HG03039 (cell line): ENCODE results near the gene ADGB.
A peak's percentile ranks its signal among the peaks of the same experiment; 100 is the strongest.
"Not testable (repeated sequence)": the region's sequence is repeated elsewhere in the genome, so short reads cannot be mapped to it uniquely, and the experiment has no call there.

ENCODE experiments used
- ATAC-seq: cut with Tn5 transposase; IDR thresholded peaks from one replicate; pipeline ENCODE4 v1.9.1; 2021; ENCODE audit warnings: mild to moderate bottlenecking, moderate library complexity; ENCODE audit not compliant: unreplicated experiment

The ADGB gene

GRCh38 chr6:146741609-146742008 is 142.8 kb downstream of the ADGB start:
- no peak for ATAC-seq

DNA sequence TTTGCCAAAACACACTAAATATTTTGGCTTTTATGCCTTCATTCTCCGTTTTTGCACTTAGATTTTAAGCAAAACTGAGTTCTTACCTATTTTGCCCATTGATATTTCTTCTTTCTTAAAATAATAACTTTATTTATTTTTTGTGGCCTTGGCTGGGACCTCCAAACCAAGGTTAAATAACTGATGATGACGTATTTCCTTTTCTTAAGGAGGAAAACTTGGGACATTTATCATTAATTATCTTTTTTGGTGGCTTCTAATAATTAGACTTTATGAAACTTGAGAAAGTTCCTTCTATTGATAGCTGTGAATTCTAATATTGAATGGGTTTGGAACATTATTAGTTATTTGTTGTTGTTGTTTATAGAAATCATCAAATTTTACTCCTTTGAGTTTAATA is 154.5 kb downstream of the ADGB start:
- ATAC-seq: no peak

GRCh38 chr6:146767632-146768031 is 168.9 kb downstream of the ADGB start:
- ATAC-seq: no peak

DNA sequence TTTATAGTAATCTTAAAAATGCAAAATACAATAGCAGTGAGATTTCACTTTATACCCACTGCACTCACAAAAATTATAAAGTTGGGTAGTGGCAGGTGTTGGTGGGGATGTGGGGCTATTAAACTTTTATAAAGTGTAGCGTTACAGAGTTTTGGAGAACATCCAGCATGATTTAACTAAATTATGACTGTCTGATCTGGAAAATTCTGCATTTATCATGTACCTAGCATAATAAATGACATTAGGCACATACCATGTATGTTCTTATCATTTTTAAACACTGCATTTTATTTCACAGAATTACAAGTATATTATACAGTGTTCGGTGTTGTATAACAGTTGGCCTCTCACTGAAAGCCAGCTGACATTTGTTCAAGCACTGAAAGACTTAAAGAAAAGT is 169.9 kb downstream of the ADGB start:
- ATAC-seq: no peak

DNA sequence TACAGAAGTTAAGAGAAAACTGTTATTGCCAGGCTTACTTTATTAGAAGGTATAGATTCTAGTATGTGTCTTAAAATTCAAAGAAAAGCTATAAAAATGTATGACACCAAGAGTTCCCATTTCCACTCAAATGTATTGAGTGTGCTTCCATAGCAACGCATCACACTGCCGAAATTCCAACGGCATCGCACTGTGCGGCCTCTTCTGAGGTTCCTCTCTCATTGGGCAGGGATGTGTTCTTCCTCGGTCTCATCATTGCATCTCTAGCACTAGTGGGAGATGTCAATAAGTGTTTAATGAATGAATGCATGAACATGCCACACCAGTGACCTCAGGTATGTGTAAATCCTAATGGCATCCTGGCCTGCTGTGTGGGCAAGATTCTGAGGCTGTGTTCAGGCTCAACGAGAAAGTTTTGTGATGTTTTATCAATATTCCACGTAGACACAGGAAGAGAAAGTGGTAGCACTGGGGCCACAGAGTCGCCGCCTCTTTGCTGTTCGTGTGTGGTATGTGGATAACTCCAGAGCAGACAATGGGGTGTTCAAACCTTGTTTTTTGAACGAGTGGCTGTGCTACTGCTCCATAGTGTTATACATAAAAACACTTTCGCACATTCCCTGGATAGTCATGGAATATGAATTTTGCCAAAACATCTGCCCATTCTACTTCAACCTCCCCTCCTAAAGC is 171.6 kb downstream of the ADGB start:
- ATAC-seq: no peak

- no peak for ATAC-seq
These were observed 172.4 kb downstream of the ADGB start for GRCh38 chr6:146770965-146771735.

DNA sequence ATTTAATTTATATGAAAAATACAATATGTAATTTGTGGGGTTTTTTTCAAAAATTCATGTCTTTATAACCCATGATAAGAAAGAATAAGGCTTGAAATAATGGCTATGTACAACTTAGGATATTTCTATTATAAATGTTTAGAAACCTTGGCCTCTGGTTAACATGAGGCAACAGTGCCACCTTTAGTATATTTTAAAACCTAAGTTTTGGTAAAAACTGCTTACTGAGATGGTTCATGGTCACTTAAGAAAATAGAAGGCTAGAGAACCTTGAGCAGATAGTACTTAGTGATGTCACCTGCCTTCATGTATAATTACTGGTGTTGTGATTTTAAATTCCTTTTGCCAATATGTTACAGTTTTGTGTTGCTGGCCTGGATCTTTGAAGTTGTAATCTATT is 176.4 kb downstream of the ADGB start:
- no peak for ATAC-seq

DNA sequence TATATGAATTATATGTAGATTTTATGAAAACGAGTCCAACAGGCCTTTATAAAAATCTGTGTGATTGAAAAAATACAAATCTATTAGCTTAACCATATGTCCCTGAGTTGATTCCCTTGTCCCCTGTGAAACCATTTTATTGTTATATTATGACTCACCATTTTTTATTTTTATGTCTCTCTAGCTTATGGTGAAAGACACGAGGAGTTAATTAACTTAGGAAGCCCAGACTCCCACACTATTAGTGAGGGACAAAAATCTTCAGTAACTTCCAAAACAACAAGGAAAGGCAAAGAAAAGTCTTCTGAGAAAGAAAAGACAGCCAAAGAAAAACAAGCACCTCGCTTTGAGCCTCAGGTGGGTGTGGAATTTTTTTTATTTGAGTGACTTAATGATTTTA is 183.1 kb downstream of the ADGB start:
- no peak for ATAC-seq

GRCh38 chr6:146785001-146785585 is 186.3 kb downstream of the ADGB start:
- peak; percentile 88 for ATAC-seq

- no peak for ATAC-seq
These were observed 189.2 kb downstream of the ADGB start for GRCh38 chr6:146787876-146788508.

- no peak for ATAC-seq
These were observed 191.9 kb downstream of the ADGB start for GRCh38 chr6:146790561-146791091.

DNA sequence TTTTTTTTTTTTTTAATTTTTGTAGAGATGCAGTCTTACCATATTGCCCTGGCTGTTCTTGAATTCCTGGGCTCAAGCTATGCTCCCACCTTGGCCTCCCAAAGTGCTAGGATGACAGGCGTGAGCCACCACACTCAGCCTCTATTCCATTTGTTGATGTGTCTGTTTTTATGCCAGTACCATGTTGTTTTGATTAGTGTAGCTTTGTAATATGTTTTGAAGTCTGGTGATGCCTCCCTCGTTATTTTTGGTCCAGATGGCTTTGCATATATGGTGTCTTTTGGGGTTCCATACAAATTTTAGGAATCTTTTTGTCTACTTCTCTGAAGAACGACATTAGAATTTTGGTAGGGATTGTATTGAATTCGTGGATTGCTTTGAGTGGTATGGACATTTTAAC is 193.2 kb downstream of the ADGB start:
- no peak for ATAC-seq

DNA sequence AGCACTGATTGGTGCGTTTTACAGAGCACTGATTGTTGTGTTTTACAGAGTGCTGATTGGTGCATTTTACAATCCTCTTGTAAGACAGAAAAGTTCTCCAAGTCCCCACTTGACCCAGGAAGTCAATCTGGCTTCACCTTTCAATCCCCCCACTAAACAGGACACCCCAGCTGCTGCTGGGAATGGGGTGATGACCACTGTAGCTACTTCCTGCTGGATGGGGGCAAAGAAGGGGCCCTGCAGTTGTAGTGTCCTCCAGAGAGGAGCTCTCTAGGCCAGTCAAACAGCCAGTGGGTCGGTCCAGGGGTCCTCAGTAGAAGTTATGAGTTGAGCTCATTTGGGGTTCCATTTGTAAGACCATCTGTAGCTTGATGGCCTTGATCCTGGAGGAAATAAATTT is 194.4 kb downstream of the ADGB start:
- ATAC-seq: not testable (repeated sequence)

GRCh38 chr6:146795479-146796133 is 196.8 kb downstream of the ADGB start:
- ATAC-seq: no peak

GRCh38 chr6:146803167-146803566 is 204.4 kb downstream of the ADGB start:
- ATAC-seq: not testable (repeated sequence)

GRCh38 chr6:146803601-146804000 is 204.8 kb downstream of the ADGB start:
- no peak for ATAC-seq

DNA sequence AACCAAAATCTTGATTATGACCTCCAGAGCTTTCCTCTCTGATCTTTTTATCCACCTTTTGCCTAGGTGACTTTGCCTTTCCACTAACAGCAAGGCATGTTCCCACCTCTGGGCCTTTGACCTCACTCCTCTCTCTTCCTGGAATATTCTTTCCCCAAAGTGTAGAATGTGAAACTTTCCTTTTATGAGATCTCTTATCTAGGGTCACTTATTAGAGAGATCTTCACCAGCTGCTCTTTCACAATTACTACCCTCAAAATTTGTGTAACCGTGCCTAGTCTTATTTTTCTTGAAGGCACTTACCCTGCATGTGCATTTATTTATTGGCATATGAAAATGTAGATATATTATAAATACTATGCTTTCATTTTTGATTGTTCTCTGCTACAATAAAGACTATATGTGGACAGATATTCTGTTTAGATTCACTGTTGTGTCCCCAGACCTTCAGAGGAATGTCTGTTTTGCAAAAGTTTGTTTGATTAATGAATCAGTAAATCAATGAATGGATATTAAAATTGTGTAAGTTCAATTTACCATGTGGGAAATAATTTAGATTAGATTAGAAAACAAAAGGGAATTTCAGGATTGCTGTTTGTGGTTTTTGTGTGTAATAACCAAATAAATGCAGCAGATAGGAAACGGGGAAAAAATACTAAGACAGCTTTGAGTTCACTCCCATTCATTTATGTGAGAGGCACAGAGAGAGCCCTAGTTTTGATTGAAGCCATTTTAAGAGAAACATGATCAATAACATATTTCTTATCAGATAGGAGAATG is 207.0 kb downstream of the ADGB start:
- no peak for ATAC-seq

GRCh38 chr6:146809014-146809413 is 210.2 kb downstream of the ADGB start:
- ATAC-seq: not testable (repeated sequence)

GRCh38 chr6:146812811-146813321 is 214.1 kb downstream of the ADGB start:
- ATAC-seq: not testable (repeated sequence)

DNA sequence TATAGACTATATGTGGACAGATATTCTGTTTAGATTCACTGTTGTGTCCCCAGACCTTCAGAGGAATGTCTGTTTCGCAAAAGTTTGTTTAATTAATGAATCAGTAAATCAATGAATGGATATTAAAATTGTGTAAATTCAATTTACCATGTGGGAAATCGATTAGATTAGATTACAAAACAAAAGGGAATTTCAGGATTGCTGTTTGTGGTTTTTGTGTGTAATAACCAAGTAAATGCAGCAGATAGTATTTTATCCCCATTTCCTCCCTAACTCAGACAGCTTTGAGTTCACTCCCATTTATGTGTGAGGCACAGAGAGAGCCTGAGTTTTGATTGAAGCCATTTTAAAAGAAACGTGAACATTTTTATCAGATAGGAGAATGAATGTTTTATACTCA is 214.8 kb downstream of the ADGB start:
- no peak for ATAC-seq
